H1 (cell line): ENCODE data around the gene STAT4. TPM values are rescaled to one million over a fixed set of nuclear protein-coding genes. Genes with fewer than 3 reads are reported as not detected.
A peak's percentile ranks its signal among the peaks of the same experiment; 100 is the strongest.

Source experiments
- CTCF ChIA-PET: fragments of 300-600 bp; sonication (Branson Sonifier 250); formaldehyde crosslinking; loops from one replicate; lab custom pipeline; 2021; ENCODE audit not compliant: partially characterized antibody; lab: Charles Lee
- POLR2A ChIA-PET: fragments of 300-600 bp; sonication (Branson Sonifier 250); formaldehyde crosslinking; loops from one replicate; lab custom pipeline; 2021; ENCODE audit warnings: inconsistent platforms; ENCODE audit not compliant: partially characterized antibody; lab: Charles Lee
- DNase-seq, 2 experiments: peaks; one replicate each; pipeline versions ENCODE4 v3.0.0 to v3.0.0-alpha.2; 2010 to 2022; ENCODE audit warnings: low spot score in 2 of 2, low read depth in 1 of 2, mixed read lengths in 1 of 2
- FAIRE-seq: peaks from 2 replicates; lab custom pipeline; 2011; peaks lifted over from hg19 to GRCh38; lab: Jason Lieb, UNC
- H2AFZ ChIP-seq: 2 replicates; pipeline ENCODE4 v1.8.1; 2012; ENCODE audit warnings: low read length, inconsistent platforms
- H2AK5ac ChIP-seq: 2 replicates; pipeline ENCODE4 v1.6.1; 2013; ENCODE audit warnings: low read depth, low read length
- H2BK120ac ChIP-seq: replicated peaks from 2 replicates; pipeline ENCODE3; 2013; ENCODE audit warnings: low read depth, low read length, inconsistent platforms
- H2BK12ac ChIP-seq: 2 replicates; pipeline ENCODE4 v1.6.1; 2013; ENCODE audit warnings: low read depth, low read length
- H2BK15ac ChIP-seq: 2 replicates; pipeline ENCODE4 v1.6.1; 2013; ENCODE audit warnings: low read length
- H2BK20ac ChIP-seq: 2 replicates; pipeline ENCODE4 v1.6.1; 2013; ENCODE audit warnings: low read length
- H2BK5ac ChIP-seq: 2 replicates; pipeline ENCODE4 v1.6.1; 2013; ENCODE audit warnings: low read depth, low read length
- H3K14ac ChIP-seq: 2 replicates; pipeline ENCODE4 v1.6.1; 2013; ENCODE audit warnings: inconsistent platforms; ENCODE audit not compliant: insufficient read length
- H3K18ac ChIP-seq: 2 replicates; pipeline ENCODE4 v1.6.1; 2013; ENCODE audit warnings: low read length; ENCODE audit errors: extremely low read depth
- H3K23ac ChIP-seq: 2 replicates; pipeline ENCODE4 v1.6.1; 2013; ENCODE audit warnings: inconsistent platforms; ENCODE audit not compliant: insufficient read length
- H3K23me2 ChIP-seq: 2 replicates; pipeline ENCODE4 v1.6.1; 2013; ENCODE audit warnings: low read depth, low read length
- H3K27ac ChIP-seq: 2 replicates; pipeline ENCODE4 v1.6.1; 2011; ENCODE audit warnings: low read depth, low read length, inconsistent platforms
- H3K27me3 ChIP-seq, 4 experiments: replicated peaks in 1 of 4; 1 replicate in 1 of 4; 2 replicates in 3 of 4; pipeline versions ENCODE4 v1.6.1 to v1.8.1; 2011 to 2013; ENCODE audit warnings: low read length in 3 of 4, mild to moderate bottlenecking in 3 of 4, inconsistent platforms in 2 of 4, mixed read lengths in 2 of 4, moderate library complexity in 1 of 4; ENCODE audit not compliant: control insufficient read depth in 3 of 4, insufficient read depth in 3 of 4; ENCODE audit errors: extremely low read depth in 1 of 4
- H3K36me3 ChIP-seq, 4 experiments: 2 replicates each; pipeline versions ENCODE4 v1.6.1 to v1.8.1; 2011 to 2013; ENCODE audit warnings: mild to moderate bottlenecking in 4 of 4, low read length in 3 of 4, moderate library complexity in 2 of 4, control low read depth in 1 of 4, inconsistent platforms in 1 of 4; ENCODE audit not compliant: insufficient read depth in 4 of 4, control insufficient read depth in 2 of 4
- H3K4ac ChIP-seq: replicated peaks from 2 replicates; pipeline ENCODE3; 2013; ENCODE audit warnings: low read length, low read depth, mixed read lengths, inconsistent platforms; ENCODE audit not compliant: insufficient read length
- H3K4me1 ChIP-seq, 4 experiments: replicated peaks in 1 of 4; 1 replicate in 1 of 4; 2 replicates in 3 of 4; pipeline versions ENCODE4 v1.6.1 to v1.8.1; 2011 to 2013; ENCODE audit warnings: low read length in 3 of 4, inconsistent platforms in 2 of 4, mixed read lengths in 1 of 4; ENCODE audit not compliant: insufficient read depth in 4 of 4, control insufficient read depth in 3 of 4
- H3K4me2 ChIP-seq, 2 experiments: 2 replicates each; pipeline versions ENCODE4 v1.6.1 to v1.8.1; 2011 to 2013; ENCODE audit warnings: low read depth in 2 of 2, low read length in 2 of 2, control low read depth in 1 of 2, inconsistent platforms in 1 of 2, mild to moderate bottlenecking in 1 of 2; ENCODE audit not compliant: insufficient read depth in 1 of 2
- H3K4me3 ChIP-seq, 4 experiments: fragments of 200-600, 300-600 bp in 1 of 4; sonication (generic), shearing (Covaris generic), sonication (Bioruptor Twin) in 1 of 4; 2 replicates each; pipeline versions ENCODE4 v1.5.1 to v1.8.1; 2011 to 2016; ENCODE audit warnings: low read length in 4 of 4, low read depth in 3 of 4, control low read depth in 2 of 4, inconsistent platforms in 2 of 4, mild to moderate bottlenecking in 2 of 4, mixed read lengths in 1 of 4, moderate library complexity in 1 of 4; ENCODE audit not compliant: insufficient read depth in 2 of 4; ENCODE audit errors: extremely low read depth in 1 of 4
- H3K56ac ChIP-seq: replicated peaks from 2 replicates; pipeline ENCODE3; 2013; ENCODE audit warnings: low read depth, mild to moderate bottlenecking, mixed read lengths, low read length, inconsistent platforms; ENCODE audit not compliant: insufficient read length
- H3K79me1 ChIP-seq: 2 replicates; pipeline ENCODE4 v1.6.1; 2013; ENCODE audit warnings: low read depth, low read length, control low read depth
- H3K79me2 ChIP-seq, 2 experiments: 2 replicates each; pipeline versions ENCODE4 v1.6.1 to v1.8.1; 2012 to 2013; ENCODE audit warnings: low read length in 2 of 2, mild to moderate bottlenecking in 2 of 2, inconsistent platforms in 1 of 2; ENCODE audit not compliant: insufficient read depth in 2 of 2, control insufficient read depth in 1 of 2
- H3K9ac ChIP-seq, 4 experiments: replicated peaks in 1 of 4; 1 replicate in 1 of 4; 2 replicates in 3 of 4; pipeline versions ENCODE4 v1.6.1 to v1.8.1; 2011 to 2013; ENCODE audit warnings: low read depth in 3 of 4, low read length in 3 of 4, control low read depth in 2 of 4, mild to moderate bottlenecking in 2 of 4, moderate library complexity in 2 of 4, inconsistent platforms in 1 of 4; ENCODE audit errors: extremely low read depth in 1 of 4
- H3K9me3 ChIP-seq, 2 experiments: 2 replicates each; pipeline versions ENCODE4 v1.6.1 to v1.8.1; 2012 to 2013; ENCODE audit warnings: mild to moderate bottlenecking in 2 of 2, moderate library complexity in 2 of 2, control low read depth in 1 of 2, inconsistent platforms in 1 of 2, low read depth in 1 of 2, low read length in 1 of 2, mixed read lengths in 1 of 2; ENCODE audit not compliant: insufficient read depth in 2 of 2
- H4K20me1 ChIP-seq, 2 experiments: replicated peaks in 1 of 2; 2 replicates each; pipeline versions ENCODE3 to v1.8.1; 2011 to 2013; ENCODE audit warnings: inconsistent platforms in 2 of 2, low read length in 2 of 2, mild to moderate bottlenecking in 1 of 2; ENCODE audit not compliant: insufficient read depth in 2 of 2, control insufficient read depth in 1 of 2
- H4K5ac ChIP-seq: 2 replicates; pipeline ENCODE4 v1.6.1; 2013; ENCODE audit warnings: low read length, low read depth, mixed read lengths, inconsistent platforms; ENCODE audit not compliant: insufficient read length
- H4K8ac ChIP-seq: 2 replicates; pipeline ENCODE4 v1.8.0; 2013; ENCODE audit warnings: mild to moderate bottlenecking, moderate library complexity, low read length, inconsistent platforms; ENCODE audit not compliant: insufficient read depth; ENCODE audit errors: extremely low read depth
- H4K91ac ChIP-seq: replicated peaks from 2 replicates; pipeline ENCODE3; 2013; ENCODE audit warnings: low read length, mixed read lengths, inconsistent platforms; ENCODE audit not compliant: insufficient read length
- SAP30 ChIP-seq: fragments of 300-600 bp; sonication (generic); IDR thresholded peaks from 2 replicates; pipeline ENCODE4 v1.7.1; 2012; ENCODE audit warnings: low read length, moderate library complexity, mild to moderate bottlenecking, inconsistent platforms; ENCODE audit not compliant: insufficient read depth, insufficient replicate concordance
- TEAD4 ChIP-seq: IDR thresholded peaks from 2 replicates; pipeline ENCODE4 v1.6.1; 2012; ENCODE audit warnings: low read depth, low read length, inconsistent platforms, mixed read lengths
- WGBS, 2 experiments: shearing (Covaris generic) in 1 of 2; methylation state at CpG; one replicate each; pipeline versions ENCODE4 v1.1.6 to v1.1.7; 2013 to 2015; ENCODE audit warnings: low lambda C conversion rate in 2 of 2, mixed read lengths in 2 of 2, inconsistent platforms in 1 of 2, low coverage in 1 of 2, missing lambda C conversion rate in 1 of 2; ENCODE audit not compliant: insufficient replicate concordance in 2 of 2, insufficient coverage in 1 of 2, insufficient read length in 1 of 2; ENCODE audit errors: extremely low coverage in 1 of 2, missing lambda C conversion rate in 1 of 2; 5-methylcytosine and 5-hydroxymethylcytosine counted together
- polyA plus RNA-seq, 7 experiments: library from polyadenylated mRNA; depleted of rRNA in 3 of 7; stranded (reverse) in 5 of 7; unstranded in 2 of 7; fragments of >200 nt in 5 of 7; fragments of 200-250 nt in 2 of 7; gene quantifications; 1 replicate in 5 of 7; 2 replicates in 1 of 7; 4 replicates in 1 of 7; pipeline versions ENCODE4 v1.2.1 to v1.2.3, GENCODE V29; 2011 to 2013; ENCODE audit warnings: missing spikeins in 2 of 7, mixed read lengths in 2 of 7
- total RNA-seq: library from RNA; stranded (reverse); fragmentation: NEBNext Ultra II Directional; extraction: Animal tissue kit (Norgen Biotek cat#: 25700); gene quantifications from 2 replicates; pipeline ENCODE4 v1.2.1, GENCODE V29; 2021

The STAT4 gene
- total and polyA plus RNA-seq, 2 of the 8 experiments (the other 6 are each of a cell fraction or from before 2014, with no cell fraction given), result 0.36 to 0.63 TPM

DNA sequence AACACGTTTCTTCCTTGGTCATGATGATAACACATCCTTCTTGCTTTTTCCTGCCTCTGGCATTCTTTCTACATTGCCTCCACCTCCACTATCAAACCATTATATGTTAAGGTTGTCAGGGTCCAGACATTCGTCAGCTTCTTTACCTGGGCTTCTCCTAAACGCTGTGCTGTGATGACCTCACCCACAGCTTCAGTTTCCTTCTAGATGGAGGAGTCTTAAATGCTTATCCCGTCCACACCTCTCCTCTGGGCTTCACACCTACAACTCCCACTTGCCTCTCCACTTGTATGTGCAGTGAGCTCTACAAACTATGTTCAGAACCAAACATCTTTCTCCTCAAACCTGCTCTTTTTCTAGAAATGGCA is 136.2 kb downstream of the STAT4 start:
- Histone ChIP-seq H3K23me2 (peaks cover 12% of the 10 kb centered on the region), H3K9ac (peak overlapping the region in 2 of 4 experiments; percentile 53 to 87; a peak in 2 of 7 replicates), H3K4me2 (peak overlapping the region; percentile 82 to 99), H2AK5ac (no peak overlapping the region), H2BK20ac (no peak overlapping the region), H2BK5ac (no peak overlapping the region), H4K8ac (no peak overlapping the region), H3K36me3 (peaks cover 0 to 4% (median 2%) of the 10 kb centered on the region in 4 experiments; a peak in 3 of 8 replicates), H2BK15ac (0 out of 2 replicates have a peak overlapping the region, but pooled peaks have one; percentile 47), H3K27me3 (peaks cover 0 to 13% (median 6%) of the 10 kb centered on the region in 4 experiments; a peak in 4 of 7 replicates), H3K4me3 (peak overlapping the region; percentile 77 to 96 (median 90); a peak in 7 of 8 replicates), H3K14ac (no peak overlapping the region), H4K20me1 (peaks cover 0 to 4% of the 10 kb centered on the region in 2 experiments), H2BK12ac (peak overlapping the region; percentile 52; the same call in 1 of the 2 replicates), H2BK120ac (no peak overlapping the region), H4K5ac (no peak overlapping the region), H3K27ac (no peak overlapping the region), H3K4ac (no peak overlapping the region), H2AFZ (peak overlapping the region; percentile 89), H4K91ac (no peak overlapping the region), H3K23ac (no peak overlapping the region), H3K79me2 (peaks cover 3 to 19% of the 10 kb centered on the region in 2 experiments; a peak in 2 of 4 replicates), H3K79me1 (no peaks in the 10 kb centered on the region), H3K9me3 (no peaks in the 10 kb centered on the region), H3K18ac (no peak overlapping the region; the same call in 1 of the 2 replicates), H3K4me1 (peaks cover 0 to 6% (median 1%) of the 10 kb centered on the region in 4 experiments; a peak in 3 of 7 replicates), H3K56ac (no peak overlapping the region)
- FAIRE-seq (no peak), DNase-seq (no peak)
- no peak for TF ChIP-seq TEAD4
- peak; percentile 20 for TF ChIP-seq SAP30
- POLR2A ChIA-PET, result interaction anchor here (0.6 to 1.4 kb wide), 4 partner anchors 9 to 133 kb away, joined by 3 to 10 read pairs (median 3); no protein-coding TSS in a partner anchor
- CTCF ChIA-PET, result interaction anchor here (1.2 to 3.0 kb wide), 3 partner anchors 10 to 15 kb away, joined by 3 to 15 read pairs (median 4); no protein-coding TSS in a partner anchor
- 43% methylated on average over 4 of the region's 4 CpGs; no CpG with 5 or more reads in 1 of the 2 experiments for WGBS, 2 experiments
